Ovary (tissue), 3 donors: ENCODE results near the gene PKP3.

Source experiments
- CTCF ChIP-seq, 3 donors: fragments of 450-650 bp in 2 of 3; fragments of 200-600 bp in 1 of 3; IDR thresholded peaks; one replicate each; pipeline versions ENCODE4 v1.5.1 to v1.8.0; 2016 to 2022; ENCODE audit warnings: antibody characterized with exemption in 3 of 3, mild to moderate bottlenecking in 1 of 3
- EP300 ChIP-seq: sonication (generic); formaldehyde crosslinking; IDR thresholded peaks from one replicate; pipeline ENCODE4 v1.6.1; 2017; ENCODE audit warnings: antibody characterized with exemption
- donor health status: DM: no; HTN: no; CAD: no.

DNA sequence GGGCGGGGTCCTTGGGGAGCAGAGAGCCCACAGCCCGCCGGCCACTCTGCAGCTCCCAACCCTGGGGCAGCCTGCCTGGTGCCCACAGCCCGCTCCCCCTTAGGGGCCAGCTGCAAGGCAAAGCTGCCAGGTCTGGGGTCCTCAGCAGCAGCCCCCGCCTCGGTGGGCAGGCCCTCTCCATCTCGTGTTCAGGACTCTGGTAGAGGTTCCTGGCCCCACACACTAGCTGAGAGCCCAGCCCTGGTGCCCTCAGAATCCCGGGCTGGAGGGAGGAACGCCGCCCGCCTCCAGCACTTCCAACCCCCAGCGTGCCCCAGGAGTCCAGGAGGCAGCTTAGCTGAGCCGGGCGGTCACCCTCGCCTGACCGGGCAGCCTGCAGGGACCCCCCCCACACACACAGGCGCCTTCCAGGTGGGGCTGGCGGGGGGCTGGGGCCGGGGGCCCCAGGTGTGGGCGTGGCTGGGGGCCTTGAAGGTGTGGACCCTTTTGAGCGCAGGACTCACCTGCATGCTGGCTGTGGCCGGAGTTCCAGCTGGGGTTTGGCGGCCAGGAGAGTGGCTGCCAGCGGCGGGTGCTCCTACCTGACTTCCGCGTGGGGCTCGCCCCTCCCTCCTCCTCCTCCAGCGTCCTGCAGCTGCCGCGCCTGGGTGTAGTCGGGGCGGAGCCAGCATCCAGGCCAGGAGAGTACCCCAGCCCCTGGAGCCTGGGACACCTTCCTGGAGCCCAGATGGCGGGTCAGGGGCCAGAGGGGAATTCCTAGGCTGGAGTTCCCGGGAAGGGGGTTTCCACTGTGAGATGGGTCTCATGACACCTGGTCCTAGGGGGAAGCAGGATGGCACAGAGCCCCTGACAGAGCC is 47.6 kb downstream of the PKP3 start, which contains the start of gene ANO9:
- no peak for TF ChIP-seq EP300
- TF ChIP-seq CTCF (IDR thresholded peaks at IDR 0.05) = no peak
